ENCODE data around the gene CLDN18.

CLDN18 gene

DNA sequence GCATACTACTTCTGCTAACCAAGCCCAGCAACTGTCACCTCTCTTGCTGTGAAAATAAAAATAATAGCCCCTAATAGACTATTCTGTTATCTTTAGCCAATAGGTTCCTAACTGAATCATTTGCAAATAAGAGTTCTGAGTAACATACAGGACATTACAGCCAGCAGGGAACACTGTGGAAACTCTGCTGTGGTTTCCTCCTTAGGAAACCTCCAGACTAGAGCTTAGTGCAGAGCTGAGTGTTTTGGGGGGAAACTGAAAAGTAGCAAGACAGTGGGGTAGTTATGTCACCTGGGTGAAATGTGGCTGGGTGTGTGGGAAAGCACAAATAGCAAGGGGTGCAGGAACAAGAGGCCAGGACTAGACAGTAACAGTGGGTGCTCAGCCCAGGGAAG is 73.0 kb downstream of the CLDN18 start:
- peaks cover 5% of the 10 kb centered on the region for H3K36me3 ChIP-seq (ENCODE audit: control insufficient read depth, insufficient read depth, low read length)
- H3K9ac ChIP-seq (ENCODE audit: low read depth, low read length), result no peak overlapping the region
- H3K9me3 ChIP-seq (ENCODE audit: control insufficient read depth, insufficient read depth, low read length), result no peaks in the 10 kb centered on the region
- H3K4me1 ChIP-seq (ENCODE audit: control insufficient read depth, insufficient read depth, low read length), result no peaks in the 10 kb centered on the region
- no peaks in the 10 kb centered on the region for H3K27me3 ChIP-seq (ENCODE audit: control insufficient read depth, insufficient read depth, low read length)
- no peak overlapping the region for H3K4me3 ChIP-seq (ENCODE audit: low read depth, low read length)
